NCI-H82 (cell line): ENCODE data around the gene ZNF793.

Experiments
- DNase-seq: peaks from one replicate; lab custom pipeline; 2025; lab: John Stamatoyannopoulos, UW

The ZNF793 gene

DNA sequence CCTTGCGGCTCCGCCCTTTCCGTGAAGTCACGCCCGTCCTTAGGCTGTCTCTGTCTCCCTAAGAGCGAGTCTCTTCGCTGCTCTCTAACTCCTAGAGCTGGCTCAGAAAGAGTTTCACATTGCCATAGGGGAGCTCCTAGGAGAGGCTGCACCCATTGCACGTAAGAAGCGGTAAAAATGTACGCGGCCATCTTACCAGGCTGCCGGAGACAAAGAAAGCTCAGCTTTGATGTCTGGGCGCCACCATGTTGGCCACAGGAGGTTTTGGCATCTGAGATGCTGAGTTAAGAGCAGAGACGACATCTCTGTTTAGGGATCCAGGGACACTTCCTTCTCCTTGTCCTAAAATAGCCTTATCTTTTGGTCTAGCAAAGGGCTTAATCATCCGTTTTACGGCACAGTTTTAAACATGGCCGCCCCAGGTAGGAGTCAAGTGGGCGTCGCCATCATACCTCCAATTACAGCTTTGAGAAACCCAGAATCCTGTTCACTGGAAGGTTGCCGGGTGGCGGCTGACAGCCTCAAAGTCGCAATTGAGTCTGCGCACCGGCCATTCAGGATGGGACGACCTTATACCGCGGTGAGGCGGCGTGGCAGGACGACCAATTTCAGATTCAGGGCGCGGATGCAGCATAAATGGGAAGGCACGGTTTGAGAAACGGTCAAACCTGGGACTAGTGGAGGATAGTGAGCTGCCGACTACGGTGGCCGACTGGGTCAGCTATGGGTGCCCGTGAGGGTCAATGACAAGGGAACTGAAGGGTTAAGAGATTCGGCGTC lies at the start of gene ZNF793:
Gene ZNF793 (plus strand): TSS at position 553 of the 780 bp plus-strand sequence. CDS start 16,501 bp downstream, outside the sequence.
- peak; percentile 77 for DNase-seq

DNA sequence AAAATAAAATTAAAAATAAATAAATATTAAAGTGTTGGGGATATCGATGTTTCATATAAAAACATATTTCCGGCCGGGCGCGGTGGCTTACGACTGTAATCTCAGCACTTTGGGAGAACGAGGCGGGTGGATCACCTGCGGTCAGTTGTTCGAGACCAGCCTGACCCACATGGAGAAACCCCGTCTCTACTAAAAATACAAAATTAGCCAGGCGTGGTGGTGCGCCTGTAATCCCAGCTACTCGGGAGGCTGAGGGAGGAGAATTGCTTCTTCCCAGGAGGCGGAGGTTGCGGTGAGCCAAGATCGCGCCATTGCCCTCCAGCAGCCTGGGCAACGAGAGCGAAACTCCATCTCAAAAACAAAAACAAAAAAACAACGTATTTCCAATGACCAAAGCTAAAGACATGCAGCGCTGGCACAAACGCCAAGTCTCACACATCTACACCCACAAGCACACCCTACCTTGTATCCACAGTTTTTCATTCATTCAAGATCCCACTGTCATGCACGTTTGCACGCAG lies 40.4 kb upstream of the ZNF793 start:
- no peak for DNase-seq

DNA sequence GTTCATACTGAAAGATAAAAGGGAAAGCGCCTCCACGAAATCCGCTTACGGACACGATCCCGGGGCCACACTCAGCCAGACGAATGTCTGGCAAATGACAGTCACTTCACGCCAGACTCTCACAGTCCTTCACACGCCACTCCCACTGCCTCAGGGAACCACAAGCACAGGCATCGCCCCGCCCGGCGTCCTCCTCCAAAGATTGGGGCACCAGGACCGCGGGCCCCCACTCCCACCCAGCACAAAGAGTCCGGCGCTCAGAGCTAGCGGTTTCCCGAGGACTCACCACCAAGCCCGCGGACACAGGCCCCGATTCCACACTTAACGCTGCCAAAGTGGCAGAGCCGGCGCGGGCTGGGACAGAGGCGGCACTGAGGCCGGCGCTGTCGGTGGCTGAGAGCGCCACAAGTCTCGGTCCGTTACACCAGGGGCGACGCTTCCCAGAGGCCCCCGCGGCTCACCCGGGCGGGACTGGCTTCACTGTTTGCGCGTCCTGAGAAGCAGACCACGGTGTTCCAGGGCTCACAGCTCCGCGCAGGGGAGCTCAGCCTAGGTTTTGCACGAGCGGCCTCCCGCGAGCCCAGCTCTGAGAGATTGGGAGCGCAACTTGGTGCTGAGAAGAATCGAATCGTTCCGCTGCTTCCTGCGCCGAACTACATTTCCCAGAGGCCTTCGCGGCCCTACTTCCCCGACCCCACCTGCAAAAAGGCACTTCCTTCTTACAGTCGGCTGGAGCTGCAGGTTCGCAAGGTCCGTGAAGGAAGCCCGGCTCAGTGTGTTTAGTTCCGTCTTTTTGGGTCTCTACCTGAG lies 39.7 kb upstream of the ZNF793 start, which contains the start of gene ZNF569:
Gene ZNF569 (minus strand): TSS at position 647 of the 810 bp plus-strand sequence. CDS start 22,523 bp downstream, outside the sequence.
- peak; percentile 96 for DNase-seq

DNA sequence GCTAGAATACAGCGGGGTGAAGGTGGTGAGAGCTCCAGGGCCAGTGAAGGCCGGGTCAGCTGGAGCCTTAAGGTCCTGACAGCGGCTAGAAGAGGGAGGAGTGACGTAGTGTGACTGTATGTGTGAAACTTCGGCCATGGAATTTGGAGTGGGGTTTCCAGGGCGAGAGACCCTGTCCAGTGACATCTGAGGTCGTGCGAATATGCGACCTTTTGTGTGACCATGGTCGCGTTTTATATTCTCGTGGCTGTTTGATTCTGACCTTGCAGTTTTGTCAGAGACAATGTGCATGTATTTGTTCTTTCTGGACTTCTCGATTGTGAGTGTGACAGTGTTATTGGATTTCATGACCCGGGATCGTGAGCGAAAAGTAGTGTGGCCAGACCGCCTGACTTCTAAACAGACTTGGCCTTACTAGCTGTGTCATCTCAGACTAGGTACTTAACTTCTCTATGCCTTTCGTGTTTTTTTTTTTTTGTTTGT lies 39.1 kb upstream of the ZNF793 start:
- peak; percentile 23 for DNase-seq

GRCh38 chr19:37468961-37469777 lies 37.6 kb upstream of the ZNF793 start, which contains the start of gene ZNF570:
Gene ZNF570, plus strand, starts transcription at chr19:37469356. Its CDS starts 999 bp downstream, at chr19:37470355.
- peak; percentile 91 for DNase-seq

DNA sequence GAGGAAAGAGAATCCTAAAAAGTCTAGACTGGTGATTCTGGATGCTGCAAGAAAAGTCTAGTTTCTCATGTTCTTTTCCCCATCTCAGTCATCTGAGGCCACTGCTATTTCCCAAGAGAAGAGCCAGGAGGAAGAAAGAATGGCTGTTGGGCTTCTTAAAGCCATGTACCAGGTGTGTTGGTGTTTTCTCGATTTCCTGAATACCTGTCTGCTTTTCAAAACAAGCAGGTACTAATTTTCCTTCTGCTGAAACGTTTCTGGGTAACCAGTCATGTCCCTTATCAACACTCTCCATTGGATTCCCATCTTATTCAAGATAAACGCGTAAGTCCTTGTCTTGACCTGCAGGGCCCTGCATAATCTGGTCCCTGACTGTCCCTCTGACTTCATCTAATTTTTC lies 36.5 kb upstream of the ZNF793 start:
- no peak for DNase-seq

- no peak for DNase-seq
Measured at GRCh38 chr19:37472165-37472564, 34.6 kb upstream of the ZNF793 start.

GRCh38 chr19:37484406-37485168 lies 22.2 kb upstream of the ZNF793 start:
- no peak for DNase-seq

GRCh38 chr19:37492213-37492612 lies 14.5 kb upstream of the ZNF793 start:
- no peak for DNase-seq

- DNase-seq: peak; percentile 64
Measured at GRCh38 chr19:37505958-37506386, 767 bp upstream of the ZNF793 start.

DNA sequence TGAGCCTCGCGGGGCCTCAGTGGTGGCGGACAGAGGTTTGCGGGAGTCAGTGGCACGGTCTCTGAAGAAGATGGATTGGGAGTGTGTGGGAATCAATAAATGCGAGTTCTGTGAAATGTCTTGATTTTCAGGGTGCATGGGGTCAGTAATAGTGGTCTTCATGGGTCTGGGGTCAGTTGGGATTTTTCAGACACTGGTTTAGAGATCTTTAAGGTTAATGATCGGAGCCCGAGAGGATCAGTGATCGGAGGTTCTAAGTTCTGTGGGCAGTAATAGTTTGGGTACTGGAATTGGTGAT lies 377 bp downstream of the ZNF793 start:
- DNase-seq: no peak

- DNase-seq: no peak
Measured at GRCh38 chr19:37511186-37511585, 4.4 kb downstream of the ZNF793 start.

DNA sequence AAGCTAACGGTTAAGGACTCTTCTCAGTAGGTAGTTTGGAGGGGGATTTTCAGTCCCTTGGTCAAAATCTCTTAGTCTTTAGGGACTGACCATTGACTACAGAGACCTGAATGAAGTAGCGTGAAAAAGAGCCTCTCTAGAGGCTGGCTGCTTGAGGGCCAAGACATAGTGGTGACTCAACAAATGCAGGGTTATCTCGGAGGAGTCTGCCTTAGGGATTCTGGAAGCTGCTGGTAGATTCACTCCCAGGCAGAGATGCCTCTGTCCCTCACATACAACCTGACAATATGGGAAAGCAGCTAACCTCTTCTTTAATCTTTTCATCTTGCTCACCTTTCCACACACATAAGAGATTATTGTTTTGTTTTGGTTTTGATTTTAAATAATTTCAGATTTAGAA lies 5.1 kb downstream of the ZNF793 start:
- DNase-seq: no peak

GRCh38 chr19:37513397-37513796 lies 6.7 kb downstream of the ZNF793 start:
- no peak for DNase-seq

- no peak for DNase-seq
Measured at GRCh38 chr19:37519890-37520289, 13.2 kb downstream of the ZNF793 start.

DNA sequence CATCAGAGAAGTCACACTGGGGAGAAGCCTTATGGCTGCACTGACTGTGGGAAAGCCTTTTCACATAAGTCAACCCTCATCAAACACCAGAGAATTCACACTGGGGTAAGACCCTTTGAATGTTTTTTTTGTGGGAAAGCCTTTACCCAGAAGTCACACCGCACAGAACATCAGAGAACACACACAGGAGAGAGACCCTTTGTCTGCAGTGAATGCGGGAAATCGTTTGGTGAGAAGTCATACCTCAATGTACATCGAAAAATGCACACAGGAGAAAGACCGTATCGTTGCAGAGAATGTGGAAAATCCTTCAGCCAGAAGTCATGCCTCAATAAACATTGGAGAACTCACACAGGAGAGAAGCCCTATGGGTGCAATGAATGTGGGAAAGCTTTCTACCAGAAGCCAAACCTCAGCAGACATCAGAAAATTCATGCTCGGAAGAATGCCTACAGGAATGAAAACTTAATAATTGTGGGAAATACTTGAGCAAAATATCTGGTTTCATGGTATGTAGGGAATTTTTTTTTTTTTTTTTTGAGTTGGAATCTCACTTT lies 30.7 kb downstream of the ZNF793 start:
- no peak for DNase-seq

DNA sequence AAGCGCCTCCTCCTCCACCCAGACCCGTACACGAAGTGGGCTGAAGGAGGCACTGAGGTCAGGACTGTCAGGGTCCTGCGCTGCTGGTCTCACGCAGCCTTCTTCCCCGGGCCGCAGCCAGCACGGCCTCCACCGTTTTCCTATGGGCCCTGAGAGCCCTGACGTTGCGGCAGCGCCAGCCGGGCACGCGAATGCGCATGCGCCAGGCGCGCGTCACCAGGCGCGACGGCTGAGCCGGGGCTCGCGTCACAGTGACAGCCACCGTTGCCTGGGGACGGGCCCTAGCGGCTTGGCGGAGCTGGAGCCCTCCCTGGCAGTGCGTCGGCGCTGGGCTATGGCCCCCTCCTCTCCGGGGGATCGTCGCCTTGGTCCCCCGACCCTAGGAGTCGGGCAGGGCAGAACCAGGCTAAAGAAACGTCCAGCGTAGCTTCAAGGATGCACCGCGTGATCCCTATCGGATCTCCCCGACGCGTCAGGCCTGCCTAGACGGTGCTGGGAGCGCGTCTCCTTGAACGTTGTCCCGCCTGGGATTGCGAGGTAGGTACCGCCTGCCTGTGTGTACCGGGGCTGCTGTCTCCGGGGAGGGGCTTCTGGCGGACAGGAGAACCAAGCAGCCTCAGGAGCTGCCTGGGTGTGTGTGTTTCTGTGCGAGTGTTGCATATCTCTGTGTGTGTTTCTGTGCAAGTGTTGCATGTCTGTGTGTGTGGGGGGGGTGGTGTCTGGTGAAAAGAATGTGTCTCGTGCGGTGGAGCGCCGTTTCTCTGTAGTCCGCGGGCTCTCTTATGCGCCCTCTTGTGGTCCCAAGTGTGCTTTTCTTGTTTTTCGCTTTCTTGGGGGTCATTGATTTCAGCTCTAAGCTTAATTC lies 44.6 kb downstream of the ZNF793 start:
- DNase-seq: peak; percentile 52

GRCh38 chr19:37563518-37563917 lies 56.8 kb downstream of the ZNF793 start:
- no peak for DNase-seq

- no peak for DNase-seq
Measured at GRCh38 chr19:37564624-37565369, 58.1 kb downstream of the ZNF793 start.
